K562 (cell line): ENCODE measurements around the gene ABCB9. TPM values are rescaled to one million over a fixed set of nuclear protein-coding genes. Genes with fewer than 3 reads are reported as not detected.

Experiments used
- DACH1 ChIP-seq: fragments of 450-650 bp; IDR thresholded peaks from 2 replicates; pipeline ENCODE4 v1.6.1; 2018; ENCODE audit not compliant: partially characterized antibody
- SRSF3 ChIP-seq: fragments of 200-400 bp; formaldehyde crosslinking; IDR thresholded peaks from 2 replicates; pipeline ENCODE4 v1.6.1; 2016; ENCODE audit warnings: mild to moderate bottlenecking, low read length, moderate library complexity; ENCODE audit not compliant: insufficient read depth
- TOE1 ChIP-seq, 2 experiments: fragments of 450-650 bp in 1 of 2; sonication (generic) in 1 of 2; formaldehyde crosslinking in 1 of 2; IDR thresholded peaks; 2 replicates each; pipeline versions ENCODE4 v1.7.1 to v1.8.0; 2016 to 2022; ENCODE audit warnings: borderline replicate concordance in 2 of 2, mild to moderate bottlenecking in 2 of 2, antibody characterized with exemption in 1 of 2, inconsistent platforms in 1 of 2, low read depth in 1 of 2, missing genetic modification reagents in 1 of 2, moderate library complexity in 1 of 2
- ZBTB40 ChIP-seq, 2 experiments: fragments of 450-650 bp in 1 of 2; sonication (generic) in 1 of 2; formaldehyde crosslinking in 1 of 2; IDR thresholded peaks; 2 replicates each; pipeline versions ENCODE4 v1.7.1 to v1.9.0; 2016 to 2022; ENCODE audit warnings: inconsistent platforms in 1 of 2, mild to moderate bottlenecking in 1 of 2, missing genetic modification reagents in 1 of 2
- ZFX ChIP-seq: sonication (generic); formaldehyde crosslinking; IDR thresholded peaks from 2 replicates; pipeline ENCODE4 v1.8.0; 2022; ENCODE audit warnings: mild to moderate bottlenecking, missing genetic modification reagents, moderate library complexity
- polyA plus RNA-seq, 8 experiments: library from polyadenylated mRNA; depleted of rRNA in 4 of 8; stranded (reverse) in 5 of 8; unstranded in 3 of 8; fragments of >200 nt; fragmentation: Nextera tagmentation in 2 of 8; fragmentation: Illumina TruSeq in 1 of 8; extraction: Ambion mirVana in 2 of 8; extraction: Trizol in 1 of 8; gene quantifications; 2 replicates each; pipeline versions ENCODE4 v1.2.1 to v1.2.3, GENCODE V29; 2011 to 2014; ENCODE audit warnings: inconsistent platforms in 1 of 8, missing spikeins in 1 of 8
- total RNA-seq, 7 experiments: library from RNA; depleted of rRNA in 6 of 7; stranded (reverse); fragments of >200 nt in 6 of 7; fragmentation: Illumina TruSeq in 2 of 7; extraction: Trizol in 2 of 7; gene quantifications; 2 replicates each; pipeline versions ENCODE4 v1.2.1 to v1.2.3, GENCODE V29; 2011 to 2021; ENCODE audit warnings: low replicate concordance in 1 of 7
- TF ChIP-seq, protein P1 (sequence below): fragments of 450-650 bp; IDR thresholded peaks from 2 replicates; pipeline ENCODE4 v1.6.1; 2016; ENCODE audit warnings: mild to moderate bottlenecking, moderate library complexity

The ABCB9 gene
- total and polyA plus RNA-seq, 9 of the 15 experiments (the other 6 are each of a cell fraction or from before 2014, with no cell fraction given) = 0.20 to 12.6 (median 6.2) TPM

DNA sequence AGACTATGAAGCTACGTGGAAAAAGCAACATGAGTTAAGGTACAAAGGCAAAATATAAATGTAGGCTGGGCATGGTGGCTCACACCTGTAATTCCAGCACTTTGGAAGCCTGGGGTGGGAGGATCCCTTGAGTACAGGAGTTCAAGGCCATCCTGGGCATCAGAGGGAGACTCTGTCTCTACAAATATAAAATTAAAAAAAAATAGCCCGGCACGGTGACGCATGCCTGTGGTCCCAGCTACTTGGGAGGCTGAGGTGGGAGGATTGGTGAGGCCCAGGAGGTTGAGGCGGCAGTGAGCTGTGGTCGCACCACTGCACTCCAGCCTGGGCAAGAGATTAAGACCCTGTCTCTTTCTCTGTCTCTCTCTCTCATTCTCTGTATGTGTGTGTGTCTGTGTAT is 66.4 kb downstream of the ABCB9 start (continued):
- TF ChIP-seq ZBTB40 (IDR thresholded peaks at IDR 0.05) (no peak), ZBTB40 (CRISPR knock-in tag; IDR thresholded peaks at IDR 0.05) (no peak), TOE1 (IDR thresholded peaks at IDR 0.05; ENCODE audit: borderline replicate concordance) (no peak), TOE1 (CRISPR knock-in tag; IDR thresholded peaks at IDR 0.05; ENCODE audit: borderline replicate concordance, low read depth) (no peak), SRSF3 (no peak), DACH1 (no peak), ZFX (no peak)
- TF ChIP-seq, protein P1, sequence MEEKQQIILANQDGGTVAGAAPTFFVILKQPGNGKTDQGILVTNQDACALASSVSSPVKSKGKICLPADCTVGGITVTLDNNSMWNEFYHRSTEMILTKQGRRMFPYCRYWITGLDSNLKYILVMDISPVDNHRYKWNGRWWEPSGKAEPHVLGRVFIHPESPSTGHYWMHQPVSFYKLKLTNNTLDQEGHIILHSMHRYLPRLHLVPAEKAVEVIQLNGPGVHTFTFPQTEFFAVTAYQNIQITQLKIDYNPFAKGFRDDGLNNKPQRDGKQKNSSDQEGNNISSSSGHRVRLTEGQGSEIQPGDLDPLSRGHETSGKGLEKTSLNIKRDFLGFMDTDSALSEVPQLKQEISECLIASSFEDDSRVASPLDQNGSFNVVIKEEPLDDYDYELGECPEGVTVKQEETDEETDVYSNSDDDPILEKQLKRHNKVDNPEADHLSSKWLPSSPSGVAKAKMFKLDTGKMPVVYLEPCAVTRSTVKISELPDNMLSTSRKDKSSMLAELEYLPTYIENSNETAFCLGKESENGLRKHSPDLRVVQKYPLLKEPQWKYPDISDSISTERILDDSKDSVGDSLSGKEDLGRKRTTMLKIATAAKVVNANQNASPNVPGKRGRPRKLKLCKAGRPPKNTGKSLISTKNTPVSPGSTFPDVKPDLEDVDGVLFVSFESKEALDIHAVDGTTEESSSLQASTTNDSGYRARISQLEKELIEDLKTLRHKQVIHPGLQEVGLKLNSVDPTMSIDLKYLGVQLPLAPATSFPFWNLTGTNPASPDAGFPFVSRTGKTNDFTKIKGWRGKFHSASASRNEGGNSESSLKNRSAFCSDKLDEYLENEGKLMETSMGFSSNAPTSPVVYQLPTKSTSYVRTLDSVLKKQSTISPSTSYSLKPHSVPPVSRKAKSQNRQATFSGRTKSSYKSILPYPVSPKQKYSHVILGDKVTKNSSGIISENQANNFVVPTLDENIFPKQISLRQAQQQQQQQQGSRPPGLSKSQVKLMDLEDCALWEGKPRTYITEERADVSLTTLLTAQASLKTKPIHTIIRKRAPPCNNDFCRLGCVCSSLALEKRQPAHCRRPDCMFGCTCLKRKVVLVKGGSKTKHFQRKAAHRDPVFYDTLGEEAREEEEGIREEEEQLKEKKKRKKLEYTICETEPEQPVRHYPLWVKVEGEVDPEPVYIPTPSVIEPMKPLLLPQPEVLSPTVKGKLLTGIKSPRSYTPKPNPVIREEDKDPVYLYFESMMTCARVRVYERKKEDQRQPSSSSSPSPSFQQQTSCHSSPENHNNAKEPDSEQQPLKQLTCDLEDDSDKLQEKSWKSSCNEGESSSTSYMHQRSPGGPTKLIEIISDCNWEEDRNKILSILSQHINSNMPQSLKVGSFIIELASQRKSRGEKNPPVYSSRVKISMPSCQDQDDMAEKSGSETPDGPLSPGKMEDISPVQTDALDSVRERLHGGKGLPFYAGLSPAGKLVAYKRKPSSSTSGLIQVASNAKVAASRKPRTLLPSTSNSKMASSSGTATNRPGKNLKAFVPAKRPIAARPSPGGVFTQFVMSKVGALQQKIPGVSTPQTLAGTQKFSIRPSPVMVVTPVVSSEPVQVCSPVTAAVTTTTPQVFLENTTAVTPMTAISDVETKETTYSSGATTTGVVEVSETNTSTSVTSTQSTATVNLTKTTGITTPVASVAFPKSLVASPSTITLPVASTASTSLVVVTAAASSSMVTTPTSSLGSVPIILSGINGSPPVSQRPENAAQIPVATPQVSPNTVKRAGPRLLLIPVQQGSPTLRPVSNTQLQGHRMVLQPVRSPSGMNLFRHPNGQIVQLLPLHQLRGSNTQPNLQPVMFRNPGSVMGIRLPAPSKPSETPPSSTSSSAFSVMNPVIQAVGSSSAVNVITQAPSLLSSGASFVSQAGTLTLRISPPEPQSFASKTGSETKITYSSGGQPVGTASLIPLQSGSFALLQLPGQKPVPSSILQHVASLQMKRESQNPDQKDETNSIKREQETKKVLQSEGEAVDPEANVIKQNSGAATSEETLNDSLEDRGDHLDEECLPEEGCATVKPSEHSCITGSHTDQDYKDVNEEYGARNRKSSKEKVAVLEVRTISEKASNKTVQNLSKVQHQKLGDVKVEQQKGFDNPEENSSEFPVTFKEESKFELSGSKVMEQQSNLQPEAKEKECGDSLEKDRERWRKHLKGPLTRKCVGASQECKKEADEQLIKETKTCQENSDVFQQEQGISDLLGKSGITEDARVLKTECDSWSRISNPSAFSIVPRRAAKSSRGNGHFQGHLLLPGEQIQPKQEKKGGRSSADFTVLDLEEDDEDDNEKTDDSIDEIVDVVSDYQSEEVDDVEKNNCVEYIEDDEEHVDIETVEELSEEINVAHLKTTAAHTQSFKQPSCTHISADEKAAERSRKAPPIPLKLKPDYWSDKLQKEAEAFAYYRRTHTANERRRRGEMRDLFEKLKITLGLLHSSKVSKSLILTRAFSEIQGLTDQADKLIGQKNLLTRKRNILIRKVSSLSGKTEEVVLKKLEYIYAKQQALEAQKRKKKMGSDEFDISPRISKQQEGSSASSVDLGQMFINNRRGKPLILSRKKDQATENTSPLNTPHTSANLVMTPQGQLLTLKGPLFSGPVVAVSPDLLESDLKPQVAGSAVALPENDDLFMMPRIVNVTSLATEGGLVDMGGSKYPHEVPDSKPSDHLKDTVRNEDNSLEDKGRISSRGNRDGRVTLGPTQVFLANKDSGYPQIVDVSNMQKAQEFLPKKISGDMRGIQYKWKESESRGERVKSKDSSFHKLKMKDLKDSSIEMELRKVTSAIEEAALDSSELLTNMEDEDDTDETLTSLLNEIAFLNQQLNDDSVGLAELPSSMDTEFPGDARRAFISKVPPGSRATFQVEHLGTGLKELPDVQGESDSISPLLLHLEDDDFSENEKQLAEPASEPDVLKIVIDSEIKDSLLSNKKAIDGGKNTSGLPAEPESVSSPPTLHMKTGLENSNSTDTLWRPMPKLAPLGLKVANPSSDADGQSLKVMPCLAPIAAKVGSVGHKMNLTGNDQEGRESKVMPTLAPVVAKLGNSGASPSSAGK = no peak
